SKM-1 treated with dmso at 0.1 percent for 144 hours (cell line): ENCODE results near the gene RASL10B.
A peak's percentile ranks its signal among the peaks of the same experiment; 100 is the strongest.

ENCODE experiments used
- DNase-seq: peaks from one replicate; lab custom pipeline; 2025; ENCODE audit not compliant: unreplicated experiment; lab: John Stamatoyannopoulos, UW

The RASL10B gene

DNA sequence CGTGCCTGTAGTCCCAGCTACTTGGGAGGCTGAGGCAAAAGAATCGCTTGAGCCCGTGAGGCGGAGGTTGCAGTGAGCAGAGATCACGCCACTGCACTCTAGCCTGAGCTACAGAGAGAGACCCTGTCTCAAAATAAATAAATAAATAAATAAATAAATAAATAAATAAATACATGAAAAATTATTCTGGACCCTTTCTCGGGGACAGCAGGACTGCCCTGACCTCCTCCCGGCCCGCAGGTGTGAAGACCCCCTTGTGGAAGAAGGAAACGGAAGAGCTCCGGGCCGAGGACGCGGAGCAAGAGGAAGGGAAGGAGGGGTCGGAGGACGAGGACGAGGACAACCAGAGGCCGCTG, 32.3 kb downstream of the RASL10B start:
- no peak for DNase-seq

DNA sequence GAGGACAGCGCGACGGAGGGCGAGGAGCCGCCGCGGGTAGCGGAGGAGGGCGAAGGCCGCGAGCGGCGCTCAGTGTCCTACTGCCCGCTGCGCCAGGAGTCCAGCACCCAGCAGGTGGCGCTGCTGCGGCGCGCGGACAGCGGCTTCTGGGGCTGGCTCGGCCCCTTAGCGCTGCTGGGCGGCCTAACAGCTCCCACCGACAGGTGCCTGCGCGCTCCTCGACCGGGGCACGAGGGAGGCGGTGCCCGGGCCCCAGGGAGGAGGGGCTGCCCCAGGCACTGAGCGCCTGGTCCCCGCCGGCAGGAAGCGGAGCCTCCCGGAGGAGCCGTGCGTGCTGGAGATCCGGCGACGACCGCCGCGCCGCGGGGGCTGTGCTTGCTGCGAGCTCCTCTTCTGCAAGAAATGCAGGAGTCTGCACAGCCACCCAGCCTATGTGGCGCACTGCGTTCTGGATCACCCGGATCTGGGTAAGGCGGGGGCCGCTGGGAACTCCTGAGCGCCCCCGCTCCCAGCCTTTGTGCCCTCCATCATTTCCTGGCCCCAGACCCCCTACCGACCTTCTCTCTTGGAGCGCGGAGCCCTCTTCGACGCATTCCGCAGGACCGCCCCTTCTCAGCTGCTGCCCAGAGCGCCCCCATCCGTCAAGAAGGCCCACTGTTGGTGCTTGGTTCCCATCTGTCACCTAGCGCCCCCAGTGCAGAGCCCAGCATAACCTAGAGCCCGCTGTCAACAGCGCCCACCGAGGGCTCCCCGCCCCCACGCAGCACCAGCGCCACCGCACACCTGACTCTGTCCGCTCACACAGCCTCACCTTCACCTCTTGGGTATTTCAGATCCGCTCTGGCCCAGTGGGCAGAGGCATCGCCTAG, 32.9 kb downstream of the RASL10B start:
- peak; percentile 75 for DNase-seq

DNA sequence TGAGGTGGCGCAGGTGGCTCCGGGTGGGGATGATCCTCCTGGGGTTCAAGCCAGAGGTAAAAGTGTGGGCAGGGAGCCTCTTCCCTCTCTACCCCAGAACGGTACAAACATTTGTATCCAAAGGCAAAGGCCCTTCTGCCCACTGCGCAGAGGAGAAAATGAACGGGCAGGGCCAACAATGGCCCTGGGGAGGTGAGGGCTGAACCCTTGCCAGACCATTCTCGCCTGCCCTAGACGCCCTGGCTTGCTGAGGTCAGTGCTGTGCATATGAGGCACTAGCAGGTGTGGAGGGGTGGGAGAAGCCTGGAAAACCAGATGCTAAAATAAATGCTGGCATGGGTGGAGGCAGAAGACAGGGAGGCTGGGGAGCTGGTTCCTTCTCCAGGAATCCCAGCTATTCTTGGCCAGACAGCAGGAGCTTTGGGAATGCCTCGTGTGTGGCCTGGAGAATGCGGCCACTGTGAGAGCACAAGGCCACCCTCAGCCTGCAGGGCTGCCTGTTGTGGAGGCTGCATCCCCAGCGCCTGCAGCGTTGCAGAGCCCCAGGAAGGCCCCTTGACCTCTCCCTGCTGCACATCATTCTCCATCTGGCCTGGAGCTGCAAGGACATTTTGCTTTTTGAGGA, 33.8 kb downstream of the RASL10B start:
- no peak for DNase-seq

DNA sequence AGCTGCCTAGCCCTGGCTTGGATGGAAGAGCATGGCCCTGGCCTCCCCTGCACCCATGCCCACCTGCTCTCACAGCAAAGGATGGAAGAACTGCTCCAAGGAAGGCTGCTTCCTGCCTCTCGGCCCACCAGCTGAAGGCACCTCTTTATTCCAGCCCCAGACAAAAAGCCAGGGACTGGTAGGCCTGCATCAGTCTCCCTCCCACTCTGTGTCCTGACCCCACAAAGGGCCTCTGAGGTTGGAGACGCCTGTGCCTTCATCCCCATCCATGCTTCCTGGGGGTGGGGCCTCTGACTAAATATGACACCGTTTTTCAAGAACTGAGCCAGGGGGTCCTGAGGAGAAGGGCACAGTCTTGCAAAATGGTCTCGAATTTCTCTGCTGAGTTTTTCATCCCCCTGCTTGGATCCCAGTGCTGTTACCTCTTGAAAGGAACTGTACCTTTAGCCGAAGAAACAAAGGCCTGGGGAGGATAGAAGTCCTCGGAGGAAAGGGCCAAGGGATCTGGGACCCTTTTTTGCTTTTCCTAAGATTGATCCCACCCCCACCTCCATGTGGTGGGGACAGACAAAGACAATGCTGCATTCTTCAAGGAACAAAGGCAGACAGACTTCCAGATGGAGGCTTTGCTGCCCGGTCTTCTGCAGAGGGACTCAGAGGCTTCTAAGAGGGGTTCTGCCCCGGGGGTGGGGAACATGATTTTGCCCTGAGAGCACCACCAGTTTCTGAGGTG, 34.5 kb downstream of the RASL10B start:
- no peak for DNase-seq

DNA sequence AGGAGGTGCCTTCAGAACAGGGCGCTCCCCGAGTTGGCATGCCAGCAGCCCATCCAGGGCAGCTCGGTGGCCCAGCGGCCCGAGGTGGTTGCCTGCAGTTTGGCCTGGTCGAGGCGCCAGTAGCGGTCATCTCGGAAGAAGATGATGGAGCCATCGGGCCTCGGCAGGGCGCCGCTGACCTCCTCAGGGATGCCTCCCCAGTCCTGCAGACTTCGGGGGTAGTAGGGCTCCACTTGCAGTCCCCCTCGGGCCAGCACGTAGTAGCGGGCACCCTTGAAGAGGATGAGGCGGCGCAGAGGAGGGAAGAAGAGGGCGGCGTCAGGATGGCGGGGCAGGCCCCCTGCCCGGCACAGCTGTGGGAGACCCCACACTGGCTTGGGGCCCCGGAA, 35.0 kb downstream of the RASL10B start:
- no peak for DNase-seq

DNA sequence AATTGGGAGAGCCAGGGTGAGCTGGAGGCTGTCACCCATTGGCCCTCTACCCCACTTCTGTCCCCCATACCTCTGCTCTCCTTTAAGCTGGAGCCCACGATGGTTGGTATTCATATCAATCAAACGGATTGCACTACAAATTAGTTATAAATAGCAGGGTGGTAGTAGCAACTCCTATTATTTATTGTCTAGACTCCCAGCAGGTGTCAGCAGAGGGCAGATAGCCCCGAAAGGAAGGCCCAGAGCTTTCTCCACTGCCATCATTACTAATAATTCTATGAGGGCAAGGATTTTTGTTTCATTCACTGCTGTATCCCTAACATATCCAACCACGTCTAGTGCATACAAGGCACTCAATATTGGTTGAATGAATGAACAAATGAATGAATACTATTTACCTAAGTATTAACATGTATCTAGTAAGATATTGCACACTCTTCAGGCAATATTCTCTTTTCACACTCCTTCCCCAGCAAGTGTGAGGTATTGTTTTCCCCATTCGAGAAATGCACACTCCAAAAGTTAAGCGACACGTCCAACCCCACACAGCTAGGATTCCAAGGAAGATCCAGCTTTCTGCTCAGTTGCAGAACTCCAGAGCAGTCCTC, 35.6 kb downstream of the RASL10B start:
- no peak for DNase-seq

DNA sequence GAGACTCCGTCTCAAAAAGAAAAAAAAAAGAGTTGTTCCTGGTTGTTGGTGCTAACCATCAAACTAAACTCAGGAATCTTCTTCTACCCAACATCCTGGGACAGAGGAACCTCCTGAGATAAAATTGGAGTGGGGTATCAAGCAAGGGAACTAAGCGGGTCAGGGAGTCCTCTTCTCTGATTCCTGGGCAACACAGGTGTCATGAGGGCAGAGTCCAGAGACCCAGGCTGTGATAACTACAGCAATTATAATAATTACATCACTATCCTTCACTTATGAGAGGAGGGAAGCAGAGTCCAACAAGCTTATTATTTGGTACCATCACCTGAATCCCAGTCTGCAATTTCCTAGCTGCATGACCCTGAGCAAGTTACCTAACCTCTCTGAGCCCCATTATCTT, 37.4 kb downstream of the RASL10B start:
- DNase-seq, result no peak

DNA sequence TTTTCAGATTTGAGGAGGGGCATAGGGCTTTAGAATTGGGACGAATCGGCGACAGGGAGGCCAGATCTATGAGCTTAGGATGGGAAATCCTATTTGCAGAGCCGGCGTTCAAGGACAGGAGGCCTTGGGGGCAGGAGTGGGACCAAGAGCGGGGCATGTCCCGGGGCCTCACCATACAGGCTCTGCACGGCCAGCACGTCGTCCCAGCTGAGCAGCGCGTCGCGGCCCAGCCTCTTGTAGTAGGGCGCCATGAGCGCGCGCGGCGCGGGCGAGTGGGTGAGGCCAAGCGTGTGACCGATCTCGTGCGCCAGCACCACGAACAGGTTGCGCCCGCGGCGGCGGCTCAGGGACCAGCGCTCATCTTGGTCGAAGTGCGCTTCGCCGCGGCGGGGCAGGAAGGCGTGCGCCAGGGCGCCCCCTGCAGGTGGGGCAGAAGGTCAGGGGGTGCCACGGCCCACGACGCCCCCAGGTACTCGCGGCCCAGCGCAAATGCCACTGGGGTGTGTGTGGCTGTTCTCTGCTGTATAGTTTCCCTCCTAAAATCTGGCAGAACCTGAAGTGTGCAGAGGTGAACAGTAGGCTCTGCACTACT, 38.6 kb downstream of the RASL10B start:
- DNase-seq, result no peak

DNA sequence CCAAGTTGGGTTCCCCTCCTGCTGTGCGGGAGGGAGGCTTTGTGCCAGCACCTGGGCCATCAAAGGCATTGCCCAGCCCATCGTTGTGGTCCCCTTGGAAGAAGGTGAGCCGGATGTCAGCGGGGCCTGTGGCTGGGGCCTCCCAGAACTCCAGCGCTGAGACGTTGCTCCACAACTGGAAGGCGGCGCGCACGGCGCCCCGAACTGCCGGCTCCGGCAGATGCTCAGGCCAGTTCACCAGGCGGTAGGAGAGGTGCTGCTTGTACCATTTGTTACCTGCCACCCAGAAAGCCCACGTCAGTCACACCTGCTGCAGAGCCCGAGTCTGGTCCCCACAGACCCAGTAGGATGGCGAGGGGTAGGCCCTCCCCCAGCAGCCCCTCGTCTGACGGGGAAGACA, 41.7 kb downstream of the RASL10B start:
- DNase-seq, result no peak

DNA sequence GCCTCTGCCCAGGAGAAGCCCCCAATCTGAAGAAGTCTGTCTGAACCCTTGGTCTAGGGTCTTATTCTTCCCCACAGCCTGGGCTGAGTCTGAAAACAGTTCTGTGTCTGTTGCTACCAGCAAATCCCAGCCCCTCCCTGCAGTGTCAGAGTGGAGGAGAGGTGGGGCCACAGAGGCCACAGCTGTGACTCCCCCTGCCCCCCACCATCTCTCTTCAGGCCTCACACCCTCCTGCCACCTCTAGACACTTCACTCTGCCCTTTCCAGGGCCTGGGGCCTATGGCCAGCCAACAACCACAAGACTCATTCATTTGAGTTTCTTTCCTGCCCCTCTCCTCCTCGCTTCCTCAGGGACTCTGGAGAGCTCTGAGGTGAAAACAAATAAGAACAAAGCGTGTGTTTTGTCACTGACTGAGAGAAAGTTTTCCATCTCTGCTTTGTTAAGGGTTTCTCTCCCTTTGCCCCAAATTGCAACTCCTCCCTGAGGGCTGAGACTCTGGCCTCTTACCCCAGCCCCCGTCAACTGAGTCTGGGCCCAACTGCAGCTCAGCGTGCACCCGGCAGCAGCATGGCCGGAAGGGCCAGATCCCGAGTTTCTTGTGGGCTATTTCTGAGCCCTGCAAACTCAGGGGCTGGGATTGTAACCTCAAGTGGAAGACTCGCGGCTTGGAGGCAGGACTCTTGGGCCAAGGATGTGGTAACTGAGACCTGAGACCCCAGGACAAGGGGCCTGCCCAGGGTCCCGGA, 42.4 kb downstream of the RASL10B start:
- DNase-seq, result no peak

DNA sequence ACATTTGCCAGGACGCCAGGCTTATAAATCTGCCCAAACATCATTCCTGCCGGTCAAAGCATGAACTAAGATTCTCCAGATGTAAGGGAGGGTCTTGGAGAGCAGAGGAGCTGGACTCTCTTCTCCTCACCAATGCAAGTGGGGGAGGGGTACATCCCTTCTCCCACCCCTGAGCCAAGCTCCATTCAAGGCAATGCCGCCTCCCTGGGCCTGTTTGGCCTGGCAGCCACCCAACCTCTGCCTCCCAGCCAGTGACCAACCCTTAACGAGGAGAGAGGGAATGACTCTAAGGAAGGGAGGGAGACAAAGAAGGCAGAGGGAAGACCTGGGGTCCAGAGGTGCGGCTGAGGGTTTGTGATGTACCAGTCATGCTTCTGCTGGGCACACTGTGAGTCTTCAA, 43.1 kb downstream of the RASL10B start:
- DNase-seq, result no peak

DNA sequence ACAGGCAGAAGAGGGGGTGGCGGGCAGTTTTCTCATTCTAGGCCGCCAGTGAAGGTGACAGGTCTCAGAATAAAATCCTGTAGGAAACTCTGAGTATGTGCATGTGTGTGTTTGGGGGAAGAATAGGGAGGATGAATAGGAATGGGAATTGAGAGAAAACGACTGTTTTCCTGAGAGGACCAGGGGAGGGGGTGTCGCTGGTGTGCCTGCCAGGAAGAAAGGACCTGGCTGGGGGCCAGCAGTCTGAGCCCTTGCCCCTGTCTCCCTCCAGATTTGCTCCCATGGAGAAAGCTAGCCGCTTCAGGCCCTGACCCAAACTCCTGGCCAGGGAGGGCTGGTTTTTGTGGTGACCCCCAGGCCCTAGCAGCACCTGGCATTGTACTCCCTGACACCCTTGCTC, 43.6 kb downstream of the RASL10B start:
- DNase-seq, result no peak

DNA sequence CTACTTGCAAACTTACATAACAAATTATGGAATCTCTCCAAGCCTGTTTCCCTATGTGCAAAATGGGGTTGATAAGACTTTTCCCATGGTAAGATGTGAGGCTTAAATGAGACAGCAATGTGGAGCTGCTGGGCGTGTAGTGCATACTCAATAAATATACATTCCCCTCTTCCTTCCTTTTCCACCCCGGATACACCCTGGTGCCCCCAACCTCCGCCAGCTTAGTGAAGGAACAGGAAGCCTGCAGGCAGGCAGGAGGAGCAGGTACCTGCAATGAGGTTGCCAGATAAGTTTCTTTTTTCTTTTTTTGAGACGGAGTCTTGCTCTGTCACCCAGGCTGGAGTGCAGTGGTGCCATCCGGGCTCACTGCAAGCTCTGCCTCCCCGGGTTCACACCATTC, 44.1 kb downstream of the RASL10B start:
- DNase-seq, result no peak

DNA sequence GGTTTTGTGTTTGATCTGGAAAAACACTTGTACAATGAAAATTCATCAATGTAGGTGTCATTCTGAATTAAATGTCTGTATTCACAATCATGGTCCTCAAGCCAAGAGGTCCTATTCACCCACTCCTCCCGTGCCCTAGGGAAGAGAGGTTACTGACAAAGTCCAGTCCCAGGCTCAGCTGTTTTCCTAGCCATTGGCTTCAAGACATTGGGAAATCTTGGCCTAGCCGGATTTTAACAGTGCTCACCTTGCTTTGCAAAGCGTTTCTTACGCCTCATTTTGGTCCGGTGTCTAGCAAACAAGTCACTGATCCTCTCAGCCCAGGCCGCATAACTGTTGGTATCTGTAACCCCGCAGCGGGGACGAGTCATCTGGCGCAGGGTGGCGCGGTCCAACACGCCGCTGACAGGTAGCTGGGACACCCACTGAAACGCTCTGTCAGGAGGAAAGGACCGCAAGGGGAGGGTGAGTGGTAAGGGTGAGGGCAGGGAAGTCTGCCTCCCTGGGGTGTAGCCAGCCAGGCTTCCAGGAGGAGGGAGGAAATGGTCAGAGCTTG, 47.3 kb downstream of the RASL10B start:
- no peak for DNase-seq

DNA sequence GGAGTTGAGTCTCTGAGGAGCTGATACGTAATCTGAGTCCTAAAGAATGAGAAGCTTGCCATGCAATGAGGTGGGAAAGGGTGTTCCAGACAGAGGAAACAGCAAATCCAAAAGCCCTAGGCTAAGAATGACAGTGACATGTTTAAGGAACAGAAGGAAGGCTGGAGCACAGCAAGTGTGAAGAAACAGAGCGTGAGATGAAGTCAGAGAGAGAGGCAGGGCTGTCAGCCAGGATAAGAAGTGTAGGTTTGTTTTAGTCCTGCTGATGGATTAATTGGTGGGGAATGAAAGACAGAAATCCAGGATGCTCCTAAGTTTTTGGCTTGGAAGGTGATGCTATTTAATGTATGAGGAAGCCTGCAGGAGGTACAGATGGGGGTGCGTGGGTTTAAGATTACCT, 49.5 kb downstream of the RASL10B start:
- DNase-seq, result no peak

DNA sequence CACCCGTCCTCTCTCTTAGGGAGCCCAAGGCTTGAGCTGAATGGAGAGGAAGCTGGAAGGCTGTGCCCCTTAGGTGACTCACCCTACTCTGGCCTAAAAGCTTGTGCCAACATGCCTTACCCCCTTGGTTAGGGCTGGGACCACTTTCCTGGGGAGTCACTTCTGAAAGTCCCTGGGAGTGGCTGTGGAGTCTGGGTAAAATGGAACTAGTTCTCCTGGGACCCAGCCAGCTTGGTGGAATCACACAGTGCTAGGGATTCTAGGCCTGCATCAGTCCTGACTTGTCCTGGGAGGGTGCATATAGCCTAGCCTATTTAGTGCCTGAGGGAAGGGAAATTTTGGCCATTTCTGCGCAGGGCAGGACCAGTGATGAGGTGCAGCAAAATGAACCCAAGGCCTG, 53.5 kb downstream of the RASL10B start:
- DNase-seq, result no peak

DNA sequence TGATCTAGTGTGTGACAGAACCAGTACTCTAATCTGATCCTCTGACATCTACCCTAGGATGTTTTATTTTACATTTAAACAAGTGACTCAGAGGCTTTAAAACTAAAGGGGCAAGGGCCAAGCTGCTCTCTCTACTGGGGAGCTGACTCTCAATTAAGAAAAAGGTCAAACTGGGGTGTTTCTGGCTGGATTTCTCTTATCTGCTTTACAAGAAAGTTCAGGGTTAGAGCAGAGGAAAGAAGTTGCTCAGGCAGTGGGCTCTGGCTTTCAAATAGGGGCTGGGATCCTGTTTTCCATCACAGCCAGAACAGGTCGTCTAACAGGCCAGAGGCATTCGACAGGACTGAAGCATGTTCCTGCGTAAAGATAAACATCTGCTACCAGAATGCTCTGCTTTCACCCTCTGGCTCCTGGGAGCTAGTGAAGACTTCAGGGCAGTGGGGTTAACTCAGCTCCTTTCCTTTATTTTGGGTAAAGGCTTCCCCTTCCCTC, 55.5 kb downstream of the RASL10B start:
- DNase-seq, result no peak

DNA sequence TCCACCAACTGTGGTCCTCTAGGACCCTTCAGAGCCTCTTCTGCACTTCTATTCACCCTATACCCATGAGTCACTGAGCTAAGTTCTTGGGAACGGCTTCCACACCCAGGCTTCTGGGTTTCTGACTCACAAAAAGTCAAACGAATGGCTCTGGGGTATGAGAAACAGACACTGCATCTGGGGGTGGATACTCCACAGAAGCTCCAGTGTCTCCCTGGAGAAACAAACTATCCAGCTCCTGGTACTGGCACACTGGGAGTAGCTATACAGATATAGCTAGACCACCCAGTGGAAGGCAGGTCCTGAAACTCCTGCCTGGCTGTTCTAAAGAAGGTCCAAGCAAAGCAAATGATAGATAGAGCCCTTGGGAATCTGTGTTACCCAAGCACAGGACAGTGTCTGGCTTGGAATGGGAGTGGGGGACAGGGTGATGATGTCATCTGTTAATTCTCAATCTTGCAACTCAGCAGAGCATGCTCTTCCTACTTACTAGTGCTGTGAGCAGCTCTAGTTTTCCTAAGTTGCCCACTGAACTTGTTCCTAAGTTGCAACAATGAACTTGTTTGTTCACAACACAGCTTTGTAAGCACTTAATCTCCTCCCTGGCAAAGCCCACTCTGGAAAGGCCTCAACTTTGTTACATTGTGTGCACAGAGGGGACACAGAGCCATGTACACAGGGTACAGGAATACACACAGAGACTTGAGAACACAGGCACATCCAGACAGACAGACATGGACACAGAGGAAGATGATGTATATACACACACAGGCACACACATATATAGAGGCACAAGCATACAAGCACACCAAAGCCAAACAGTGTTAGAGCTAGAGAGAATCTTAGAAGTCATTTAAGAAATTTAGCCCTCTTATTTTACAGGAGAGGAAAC, 57.3 kb downstream of the RASL10B start:
- DNase-seq, result no peak

DNA sequence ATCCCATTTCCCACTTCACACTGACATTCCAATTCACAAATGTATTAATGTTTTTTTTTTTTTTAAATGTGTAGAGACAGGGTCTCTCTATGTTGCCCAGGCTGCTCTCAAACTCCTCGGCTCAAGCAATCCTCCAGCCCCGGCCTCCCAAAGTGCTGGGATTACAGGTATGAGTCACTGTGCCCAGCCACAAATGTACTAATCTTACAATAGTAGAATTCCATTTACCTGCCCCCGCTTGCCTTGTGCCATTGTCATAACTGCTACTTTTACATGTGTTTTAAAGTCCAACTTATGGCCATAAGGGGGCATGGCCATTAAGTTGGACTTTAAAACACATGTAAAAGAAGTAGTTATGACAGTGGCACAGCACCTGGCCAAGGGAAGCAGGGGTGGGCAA, 59.4 kb downstream of the RASL10B start:
- DNase-seq, result no peak
